Mesenteric fat pad (tissue), 1 donor: ENCODE measurements around the gene CD247. TPM values are rescaled to one million over a fixed set of nuclear protein-coding genes. Genes with fewer than 3 reads are reported as not detected.

Experiments
- DNase-seq: peaks from one replicate; pipeline ENCODE4 v3.0.0-alpha.2; 2020; ENCODE audit warnings: low spot score
- total RNA-seq: library from RNA; stranded (reverse); fragmentation: NEBNext Ultra II Directional; extraction: Animal tissue kit (Norgen Biotek cat#: 25700); gene quantifications from one replicate; pipeline ENCODE4 v1.2.1, GENCODE V29; 2021
- donor health status: DM: yes; HTN: yes; CAD: no.

The CD247 gene
- total RNA-seq, 1 donor from 2014 or later, result 2.1 TPM

DNA sequence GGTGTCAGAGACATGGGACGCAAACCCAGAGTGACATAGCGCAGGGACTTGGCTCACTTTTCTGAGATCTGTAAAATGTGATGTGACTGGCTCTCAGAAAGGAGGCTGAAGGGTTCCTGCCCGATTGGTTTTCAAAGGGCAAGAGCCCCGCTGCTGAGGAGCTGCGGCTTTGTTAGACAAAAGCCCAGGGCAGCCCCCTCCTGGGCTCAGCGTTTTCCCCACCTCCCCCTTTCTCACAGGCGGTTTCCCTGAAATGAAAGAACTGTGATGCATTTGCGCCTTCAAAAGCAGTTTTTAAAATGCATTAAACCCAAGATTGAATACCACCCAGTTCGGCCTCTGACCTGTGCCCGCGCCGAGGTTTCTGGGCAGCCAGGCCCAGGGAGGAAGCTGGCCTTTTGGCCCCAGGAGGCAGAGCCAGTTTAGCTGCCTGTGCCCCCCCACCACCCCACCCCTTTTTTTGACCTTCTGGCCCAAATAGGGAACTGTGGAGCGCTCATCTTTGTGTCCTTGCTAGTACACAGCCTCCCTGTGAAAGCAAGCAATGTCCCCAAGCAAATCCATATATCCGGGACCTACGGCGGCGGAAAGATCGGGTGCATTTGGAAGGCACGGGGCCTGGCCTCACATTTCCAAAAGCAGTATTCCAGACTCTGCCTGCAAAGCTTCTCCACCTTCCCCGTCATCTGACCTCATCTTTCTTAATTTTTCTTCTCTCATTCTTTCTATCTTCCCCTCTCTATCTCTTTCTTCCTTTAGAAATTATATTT, 28.6 kb downstream of the CD247 start:
- no peak for DNase-seq

DNA sequence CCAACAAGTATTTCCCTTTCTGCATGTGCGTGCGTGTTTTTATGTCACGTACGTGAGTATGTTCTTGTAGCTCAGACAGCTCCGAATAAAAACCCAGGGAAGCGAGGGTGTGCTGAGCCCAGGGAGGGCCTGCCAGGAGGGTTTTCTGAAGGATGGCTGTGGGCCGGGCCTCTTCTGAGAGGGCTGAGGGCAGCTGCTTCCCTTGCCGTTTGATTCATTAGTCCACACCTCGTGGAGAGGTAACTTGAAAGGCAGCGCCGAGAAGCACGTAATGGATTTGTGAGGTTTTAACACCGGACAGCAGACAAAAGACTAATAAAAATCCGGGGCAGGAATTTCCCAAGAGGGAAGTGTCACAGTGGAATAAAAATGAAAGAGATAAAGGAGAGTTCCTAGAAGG, 29.5 kb downstream of the CD247 start:
- no peak for DNase-seq

- no peak for DNase-seq
These were observed 30.7 kb downstream of the CD247 start for GRCh38 chr1:167487614-167488013.

GRCh38 chr1:167486090-167486824, 32.1 kb downstream of the CD247 start:
- no peak for DNase-seq

- no peak for DNase-seq
These were observed 33.4 kb downstream of the CD247 start for GRCh38 chr1:167484726-167485502.

- DNase-seq, result no peak
These were observed 34.5 kb downstream of the CD247 start for GRCh38 chr1:167483790-167484189.

GRCh38 chr1:167482184-167482583, 36.1 kb downstream of the CD247 start:
- DNase-seq, result no peak

- no peak for DNase-seq
These were observed 38.9 kb downstream of the CD247 start for GRCh38 chr1:167479331-167479979.

DNA sequence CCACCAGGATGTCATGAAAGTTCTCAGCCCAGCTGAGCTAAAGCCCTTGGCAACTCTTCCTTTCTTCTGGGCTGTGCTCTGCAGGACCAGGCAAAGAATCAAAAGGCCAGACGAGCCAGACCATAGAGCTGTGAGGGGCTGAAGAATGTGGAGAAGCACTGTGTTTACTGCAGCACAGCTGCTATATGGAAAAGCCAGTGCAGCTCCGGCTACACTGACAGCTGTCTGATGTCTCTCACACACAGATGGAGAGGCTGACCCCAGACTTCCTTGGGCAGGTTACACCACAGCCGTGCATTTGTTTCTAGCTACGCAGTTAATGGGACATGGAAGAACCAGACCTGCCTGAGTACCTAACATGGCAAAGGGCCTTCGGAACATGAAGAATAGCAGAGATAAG, 40.3 kb downstream of the CD247 start:
- DNase-seq, result no peak

GRCh38 chr1:167476061-167476460, 42.3 kb downstream of the CD247 start:
- DNase-seq, result no peak

DNA sequence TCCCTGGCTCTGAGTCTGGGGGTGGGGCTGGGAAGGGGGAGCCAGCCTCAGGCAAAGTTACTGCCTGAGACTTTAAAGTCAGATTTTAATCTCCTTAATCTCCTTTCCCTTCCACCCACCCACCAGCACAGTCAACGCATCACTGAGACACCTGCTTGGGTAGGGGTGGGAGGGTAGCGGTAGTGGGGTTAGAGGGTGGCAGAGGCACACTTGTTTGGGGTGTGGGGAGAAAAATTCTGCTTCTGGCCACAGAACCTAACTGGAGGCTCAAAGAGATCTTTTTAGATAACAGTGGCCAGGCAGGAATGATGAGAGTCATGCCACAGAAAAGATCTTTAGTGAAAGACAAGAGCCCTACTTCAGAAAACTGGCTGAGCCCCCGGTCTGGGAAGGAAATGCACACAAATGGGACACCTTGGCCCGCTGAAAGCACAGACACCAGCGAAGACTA, 44.1 kb downstream of the CD247 start:
- peak; percentile 80 for DNase-seq

GRCh38 chr1:167473761-167474160, 44.6 kb downstream of the CD247 start:
- DNase-seq, result peak; percentile 49

DNA sequence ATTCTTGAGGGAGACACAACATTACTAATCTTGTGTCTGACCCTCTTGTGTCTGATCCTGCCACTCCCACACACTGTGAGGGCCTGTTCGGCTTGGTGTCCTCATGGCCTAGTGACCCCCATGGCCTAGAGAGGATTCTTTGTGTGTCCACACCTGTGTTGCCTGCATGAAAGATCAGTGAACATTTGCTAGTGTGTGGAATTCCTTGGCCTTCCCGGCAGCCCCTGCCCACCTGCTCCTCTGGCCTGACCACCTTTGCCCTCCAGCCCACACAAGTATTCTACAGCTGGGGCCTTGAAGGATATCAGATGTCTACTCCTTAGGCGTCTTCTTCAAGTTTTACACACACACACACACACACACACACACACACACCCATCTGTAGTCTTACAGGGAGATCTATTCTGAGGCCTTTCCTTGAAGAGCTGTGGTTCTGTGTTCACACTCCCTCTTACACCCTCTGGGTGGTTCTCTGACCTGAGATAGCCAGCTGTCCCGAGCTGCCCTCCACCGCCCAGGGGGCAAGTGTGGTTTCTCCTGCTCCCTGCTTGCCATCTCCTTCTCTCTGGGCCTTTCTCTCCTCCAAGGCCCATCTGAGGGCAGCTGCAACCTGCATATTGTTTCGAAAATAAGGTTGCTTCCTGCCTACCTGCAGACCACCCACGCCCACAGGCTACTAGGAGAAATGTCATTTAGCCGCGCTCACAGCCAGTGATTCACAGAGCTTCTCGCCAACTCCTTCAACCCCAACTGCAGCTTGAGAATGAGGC, 45.4 kb downstream of the CD247 start:
- peak; percentile 69 for DNase-seq

GRCh38 chr1:167471568-167471967, 46.8 kb downstream of the CD247 start:
- peak; percentile 45 for DNase-seq

DNA sequence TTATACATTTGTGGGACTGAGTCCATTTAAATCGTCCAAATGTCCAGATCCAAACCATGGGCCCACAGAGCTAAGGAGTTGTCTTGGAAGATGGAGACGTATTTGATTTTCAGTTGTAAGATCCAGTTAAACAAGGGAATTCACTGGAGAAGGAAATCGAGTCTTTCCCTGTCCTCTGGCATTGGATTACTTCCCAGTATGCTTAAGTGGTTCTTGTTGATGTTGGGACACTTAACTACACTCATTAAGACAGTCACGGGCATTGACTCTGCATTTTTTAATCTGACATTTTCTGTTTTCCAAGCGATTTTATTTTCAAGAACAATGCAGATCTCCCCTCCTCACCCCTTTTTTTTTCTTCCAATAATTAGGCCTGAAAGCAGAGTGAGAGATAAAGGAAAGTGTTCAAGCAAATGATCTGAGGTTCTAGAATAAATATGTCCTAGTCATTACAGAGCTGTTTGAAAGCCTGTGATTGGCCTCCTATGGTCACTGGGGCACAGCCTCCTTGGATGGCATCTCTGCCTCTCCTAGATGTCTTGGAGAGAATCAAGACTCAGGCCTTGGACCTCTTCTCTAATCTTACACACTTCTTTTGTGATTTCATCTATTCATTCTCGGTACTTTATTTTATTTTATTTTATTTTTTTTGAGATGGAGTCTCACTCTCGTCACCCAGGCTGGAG, 48.9 kb downstream of the CD247 start:
- DNase-seq, result no peak

DNA sequence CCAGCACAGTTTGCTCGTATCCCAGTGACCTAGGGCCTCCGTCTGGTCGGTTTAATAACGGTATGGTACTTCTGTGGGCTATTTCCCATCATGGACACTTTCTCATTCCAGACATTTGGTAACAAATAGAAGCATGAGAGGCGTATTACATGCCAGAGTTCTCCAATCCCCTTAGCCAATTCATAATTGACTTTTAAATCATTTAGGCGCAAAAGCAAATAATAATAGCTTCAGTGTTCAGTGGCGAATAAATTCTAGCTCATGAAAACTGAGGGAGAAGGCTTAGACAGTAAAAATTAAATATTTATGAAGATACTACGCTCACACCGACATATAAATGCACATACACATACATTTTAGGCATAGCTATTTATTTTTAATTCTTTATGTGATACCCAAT, 50.6 kb downstream of the CD247 start:
- DNase-seq, result no peak

- DNase-seq, result no peak
These were observed 51.1 kb downstream of the CD247 start for GRCh38 chr1:167467126-167467710.

DNA sequence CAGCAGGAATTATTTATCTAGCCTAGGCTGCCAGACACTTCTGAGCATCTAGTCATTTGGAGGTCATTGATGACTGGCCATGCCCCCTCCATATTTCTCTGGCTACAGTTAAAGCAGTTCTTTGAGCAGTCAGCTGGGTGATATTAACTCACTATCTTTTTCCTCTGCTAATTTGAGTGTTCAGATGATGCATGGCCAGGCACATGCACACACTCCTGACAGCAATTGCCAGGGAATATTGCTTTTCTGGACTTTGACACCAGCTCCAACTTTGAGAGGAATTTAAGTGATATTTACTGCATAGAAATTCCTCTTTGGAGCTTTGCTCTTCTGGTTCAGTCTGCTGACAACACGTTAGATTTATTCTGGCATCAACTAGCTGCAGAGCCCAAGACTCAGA, 52.6 kb downstream of the CD247 start:
- DNase-seq, result no peak

DNA sequence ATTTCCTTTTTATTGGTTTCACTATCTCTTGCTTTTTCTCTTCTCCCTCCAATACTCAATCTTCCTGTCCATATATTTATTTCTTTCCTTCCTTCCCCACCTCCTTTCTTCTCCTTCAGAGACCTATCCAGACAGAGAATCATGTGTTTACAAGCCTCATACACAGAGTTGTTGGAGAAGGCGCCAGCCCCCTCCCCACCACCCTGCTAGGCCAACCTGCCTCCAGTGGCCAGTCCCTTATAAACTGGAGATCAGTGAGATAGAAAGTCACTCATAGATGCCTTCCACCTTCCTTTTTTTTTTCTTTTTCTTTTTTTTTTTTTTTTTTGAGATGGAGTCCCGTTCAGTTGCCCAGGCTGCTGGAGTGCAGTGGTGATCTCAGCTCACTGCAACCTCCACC, 53.3 kb downstream of the CD247 start:
- peak; percentile 18 for DNase-seq
